GM23248 (cell line): ENCODE measurements around the gene TMEM59L. TPM values are rescaled to one million over a fixed set of nuclear protein-coding genes. Genes with fewer than 3 reads are reported as not detected.
A peak's percentile ranks its signal among the peaks of the same experiment; 100 is the strongest.

ENCODE experiments used
- DNase-seq: peaks from one replicate; pipeline ENCODE4 v3.0.0-alpha.2; 2015
- H2AFZ ChIP-seq: fragments of 200-600 bp; sonication (generic); 2 replicates; pipeline ENCODE4 v1.6.1; 2016; ENCODE audit warnings: antibody characterized with exemption
- H3F3A ChIP-seq: fragments of 200-600 bp; sonication (generic); 2 replicates; pipeline ENCODE4 v1.6.1; 2016; ENCODE audit warnings: mild to moderate bottlenecking, antibody characterized with exemption, mixed run types; ENCODE audit not compliant: insufficient read depth
- H3K27ac ChIP-seq: fragments of 200-600 bp; sonication (generic); 2 replicates; pipeline ENCODE4 v1.5.1; 2016; ENCODE audit warnings: mild to moderate bottlenecking
- H3K27me3 ChIP-seq: fragments of 200-600 bp; sonication (generic); replicated peaks from 2 replicates; pipeline ENCODE4 v1.6.1; 2016; ENCODE audit warnings: mild to moderate bottlenecking; ENCODE audit not compliant: insufficient read depth
- H3K36me3 ChIP-seq: fragments of 200-600 bp; sonication (generic); 2 replicates; pipeline ENCODE4 v1.6.1; 2016; ENCODE audit warnings: low read depth, mild to moderate bottlenecking
- H3K4me1 ChIP-seq: fragments of 200-600 bp; sonication (generic); 2 replicates; pipeline ENCODE4 v1.6.1; 2016; ENCODE audit warnings: mild to moderate bottlenecking; ENCODE audit not compliant: insufficient read depth
- H3K4me2 ChIP-seq: fragments of 200-600 bp; sonication (generic); one replicate; pipeline ENCODE4 v1.6.1; 2016; ENCODE audit warnings: mild to moderate bottlenecking; ENCODE audit not compliant: unreplicated experiment
- H3K4me3 ChIP-seq: fragments of 200-600 bp; sonication (generic); 2 replicates; pipeline ENCODE4 v1.5.1; 2016; ENCODE audit warnings: mild to moderate bottlenecking
- H3K79me2 ChIP-seq: fragments of 200-600 bp; sonication (generic); 2 replicates; pipeline ENCODE4 v1.6.1; 2016; ENCODE audit warnings: mild to moderate bottlenecking; ENCODE audit not compliant: insufficient read depth
- H3K9ac ChIP-seq: fragments of 200-600 bp; sonication (generic); 2 replicates; pipeline ENCODE4 v1.6.1; 2016; ENCODE audit warnings: mild to moderate bottlenecking
- H3K9me2 ChIP-seq: fragments of 200-600 bp; sonication (generic); 2 replicates; pipeline ENCODE4 v1.6.1; 2016; ENCODE audit warnings: mixed run types, mild to moderate bottlenecking, moderate library complexity; ENCODE audit not compliant: insufficient read depth
- H3K9me3 ChIP-seq: fragments of 200-600 bp; sonication (generic); one replicate; pipeline ENCODE4 v1.6.1; 2017; ENCODE audit warnings: low read depth
- H4K20me1 ChIP-seq: fragments of 200-600 bp; sonication (generic); 2 replicates; pipeline ENCODE4 v1.6.0; 2016; ENCODE audit not compliant: insufficient read depth
- EZH2 ChIP-seq: fragments of 200-600 bp; sonication (generic); IDR thresholded peaks from 2 replicates; pipeline ENCODE4 v1.6.1; 2018; ENCODE audit warnings: antibody characterized with exemption, mild to moderate bottlenecking; ENCODE audit not compliant: insufficient read depth, poor library complexity, severe bottlenecking
- EZH2phosphoT487 ChIP-seq: fragments of 200-600 bp; sonication (generic); IDR thresholded peaks from 2 replicates; pipeline ENCODE4 v1.6.1; 2018; ENCODE audit warnings: antibody characterized with exemption, moderate library complexity, mild to moderate bottlenecking, low read depth; ENCODE audit not compliant: insufficient read depth
- WGBS, 2 experiments: methylation state at CpG; one replicate each; pipeline ENCODE4 v1.1.6; 2015 to 2017; ENCODE audit warnings: low lambda C conversion rate in 2 of 2, low coverage in 1 of 2; ENCODE audit errors: missing lambda C conversion rate in 2 of 2; 5-methylcytosine and 5-hydroxymethylcytosine counted together
- in situ Hi-C: fragments of 300-500 bp; cut with MboI; formaldehyde crosslinking; loops from 2 replicates; pipeline ENCODE4 v1.15.0; 2020
- polyA plus RNA-seq: library from polyadenylated mRNA; unstranded; fragments of >200 nt; fragmentation: Nextera tagmentation; extraction: Ambion mirVana; gene quantifications from 2 replicates; pipeline ENCODE4 v1.2.1, GENCODE V29; 2016
- total RNA-seq: library from RNA; depleted of rRNA; stranded (reverse); fragments of >200 nt; shearing (Covaris generic); gene quantifications from 2 replicates; pipeline ENCODE4 v1.2.3, GENCODE V29; 2014

The TMEM59L gene
- total and polyA plus RNA-seq, 2 experiments from 2014 or later: 0.97 to 2.1 TPM

DNA sequence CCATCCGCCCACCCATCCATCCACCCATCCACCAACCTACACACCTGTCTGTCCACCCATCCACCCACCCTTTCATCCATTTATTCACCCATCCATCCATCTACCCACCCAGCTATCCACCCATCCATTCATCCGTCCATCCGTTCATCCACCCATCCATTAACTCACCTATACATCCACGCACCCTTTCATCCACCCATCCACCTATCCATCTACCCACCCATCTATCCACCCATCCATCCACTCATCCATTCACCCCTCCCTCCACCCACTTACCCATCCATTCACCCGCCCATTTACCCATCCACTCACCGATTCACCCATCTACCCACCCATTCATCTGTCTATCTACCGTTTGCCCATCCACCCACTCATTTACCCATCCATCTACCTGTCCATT, 41.8 kb downstream of the TMEM59L start:
- no peaks in the 10 kb centered on the region for H3K36me3 ChIP-seq
- H3K9me2 ChIP-seq: no peaks in the 10 kb centered on the region
- no peak for DNase-seq
- no peaks in the 10 kb centered on the region for H3K27me3 ChIP-seq
- no peaks in the 10 kb centered on the region for H4K20me1 ChIP-seq
- WGBS, 2 experiments: 92 to 93% methylated on average over 7 of the region's 7 CpGs
- no peaks in the 10 kb centered on the region for H3K79me2 ChIP-seq
- no peak overlapping the region for H3K9ac ChIP-seq
- H3K4me2 ChIP-seq: no peak overlapping the region
- no peak overlapping the region for H2AFZ ChIP-seq
- TF ChIP-seq EZH2 (no peak), EZH2phosphoT487 (no peak)
- H3K4me3 ChIP-seq: no peak overlapping the region
- peaks cover 18% of the 10 kb centered on the region for H3K4me1 ChIP-seq
- H3F3A ChIP-seq: peaks cover 8% of the 10 kb centered on the region; the same call in 1 of the 2 replicates
- no peaks in the 10 kb centered on the region for H3K9me3 ChIP-seq
- in situ Hi-C loops: no loop called here
- H3K27ac ChIP-seq: no peak overlapping the region

GRCh38 chr19:18655173-18655844, 42.6 kb downstream of the TMEM59L start:
- H3K79me2 ChIP-seq: no peaks in the 10 kb centered on the region
- H3K27me3 ChIP-seq: no peaks in the 10 kb centered on the region
- no peak overlapping the region for H3K9ac ChIP-seq
- H3K27ac ChIP-seq: no peak overlapping the region
- peaks cover under 1% of the 10 kb centered on the region; the same call in 1 of the 2 replicates for H3F3A ChIP-seq
- no peak overlapping the region for H3K4me3 ChIP-seq
- H3K4me2 ChIP-seq: no peak overlapping the region
- no peak overlapping the region for H2AFZ ChIP-seq
- H4K20me1 ChIP-seq: no peaks in the 10 kb centered on the region
- no peak for DNase-seq
- H3K9me2 ChIP-seq: no peaks in the 10 kb centered on the region
- H3K9me3 ChIP-seq: no peaks in the 10 kb centered on the region
- 94 to 95% methylated on average over 11 to 13 of the region's 13 CpGs for WGBS, 2 experiments
- H3K4me1 ChIP-seq: peaks cover 10% of the 10 kb centered on the region
- TF ChIP-seq EZH2: no peak
- no peaks in the 10 kb centered on the region for H3K36me3 ChIP-seq
- in situ Hi-C loops: no loop called here

- Histone ChIP-seq H3K27me3 (no peaks in the 10 kb centered on the region), H3K79me2 (no peaks in the 10 kb centered on the region), H3K9ac (no peak overlapping the region), H3K36me3 (no peaks in the 10 kb centered on the region), H4K20me1 (no peaks in the 10 kb centered on the region), H3K4me1 (no peaks in the 10 kb centered on the region), H3F3A (no peaks in the 10 kb centered on the region), H3K4me3 (no peak overlapping the region), H3K9me3 (no peaks in the 10 kb centered on the region), H3K9me2 (no peaks in the 10 kb centered on the region), H2AFZ (no peak overlapping the region), H3K4me2 (no peak overlapping the region), H3K27ac (no peak overlapping the region)
- in situ Hi-C loops: no loop called here
- TF ChIP-seq EZH2 (no peak), EZH2phosphoT487 (no peak)
- DNase-seq: no peak
- 87 to 88% methylated on average over 15 to 16 of the region's 19 CpGs for WGBS, 2 experiments
These were observed 43.8 kb downstream of the TMEM59L start for GRCh38 chr19:18656337-18657086.

GRCh38 chr19:18657590-18658365, 45.1 kb downstream of the TMEM59L start:
- Histone ChIP-seq H3K9ac (no peak overlapping the region), H3K9me3 (no peaks in the 10 kb centered on the region), H3K27ac (no peak overlapping the region), H3K4me2 (no peak overlapping the region), H2AFZ (no peak overlapping the region), H4K20me1 (no peaks in the 10 kb centered on the region), H3K4me3 (no peak overlapping the region), H3F3A (no peaks in the 10 kb centered on the region), H3K79me2 (no peaks in the 10 kb centered on the region), H3K27me3 (no peaks in the 10 kb centered on the region), H3K9me2 (no peaks in the 10 kb centered on the region), H3K4me1 (no peaks in the 10 kb centered on the region), H3K36me3 (no peaks in the 10 kb centered on the region)
- in situ Hi-C loops: no loop called here
- 77 to 86% methylated on average over 17 to 20 of the region's 20 CpGs for WGBS, 2 experiments
- TF ChIP-seq EZH2phosphoT487 (no peak), EZH2 (no peak)
- DNase-seq: peak; percentile 39
